ENCODE data around the gene INPP5D.
"Not testable (repeated sequence)": the region's sequence is repeated elsewhere in the genome, so short reads cannot be mapped to it uniquely, and the experiment has no call there.

Gene INPP5D

GRCh38 chr2:233053928-233054784 lies 6.0 kb upstream of the INPP5D start:
- peak; percentile 29 for DNase-seq

- DNase-seq = no peak
Observed at GRCh38 chr2:233055362-233055761, 4.8 kb upstream of the INPP5D start.

GRCh38 chr2:233056961-233057605 lies 3.1 kb upstream of the INPP5D start:
- DNase-seq = no peak

- DNase-seq = no peak
Observed at GRCh38 chr2:233058717-233059546, 1.2 kb upstream of the INPP5D start.

GRCh38 chr2:233059547-233059796 lies 670 bp upstream of the INPP5D start:
- DNase-seq = no peak

- no peak for DNase-seq
Observed at GRCh38 chr2:233060501-233060979, 398 bp downstream of the INPP5D start.

GRCh38 chr2:233060980-233061590 lies 943 bp downstream of the INPP5D start:
- no peak for DNase-seq

- DNase-seq = no peak
Observed at GRCh38 chr2:233061591-233062450, 1.7 kb downstream of the INPP5D start.

GRCh38 chr2:233062451-233062850 lies 2.3 kb downstream of the INPP5D start:
- DNase-seq = no peak

GRCh38 chr2:233062946-233063268 lies 2.8 kb downstream of the INPP5D start:
- DNase-seq = no peak

GRCh38 chr2:233063269-233063975 lies 3.3 kb downstream of the INPP5D start:
- no peak for DNase-seq

GRCh38 chr2:233063976-233064411 lies 3.9 kb downstream of the INPP5D start:
- DNase-seq = no peak

- DNase-seq = no peak
Observed at GRCh38 chr2:233064530-233065199, 4.5 kb downstream of the INPP5D start.

- DNase-seq = not testable (repeated sequence)
Observed at GRCh38 chr2:233065200-233065589, 5.1 kb downstream of the INPP5D start.

- DNase-seq = no peak
Observed at GRCh38 chr2:233065954-233066470, 5.9 kb downstream of the INPP5D start.

- DNase-seq = no peak
Observed at GRCh38 chr2:233068762-233069418, 8.7 kb downstream of the INPP5D start.

- no peak for DNase-seq
Observed at GRCh38 chr2:233072838-233073237, 12.7 kb downstream of the INPP5D start.

- DNase-seq = no peak
Observed at GRCh38 chr2:233074106-233074505, 14.0 kb downstream of the INPP5D start.

GRCh38 chr2:233075141-233075965 lies 15.2 kb downstream of the INPP5D start:
- no peak for DNase-seq
